Endothelial cell of umbilical vein (primary cell): ENCODE data around the gene CELA3A. TPM values are rescaled to one million over a fixed set of nuclear protein-coding genes. Genes with fewer than 3 reads are reported as not detected.
"Not testable (repeated sequence)": the region's sequence is repeated elsewhere in the genome, so short reads cannot be mapped to it uniquely, and the experiment has no call there.

Experiments
- BruUV-seq: library from RNA; stranded (reverse); fragments of 400-500 nt; replicated peaks from 2 replicates; lab custom pipeline; 2021; lab: Mats Ljungman, UMichigan
- CTCF ChIA-PET: fragments of 300-600, 350-600 bp; sonication (Branson Sonifier 250); formaldehyde crosslinking; loops from one replicate; lab custom pipeline; 2021; ENCODE audit warnings: antibody characterized with exemption, inconsistent platforms; lab: Charles Lee
- POLR2A ChIA-PET: fragments of 300-600, 350-600 bp; sonication (Branson Sonifier 250); formaldehyde crosslinking; loops from one replicate; lab custom pipeline; 2021; ENCODE audit warnings: antibody characterized with exemption, inconsistent platforms; lab: Charles Lee
- DNase-seq: peaks from one replicate; pipeline ENCODE4 v3.0.0-alpha.2; 2011; ENCODE audit warnings: low read depth, low spot score
- FAIRE-seq: peaks from 2 replicates; lab custom pipeline; 2011; peaks lifted over from hg19 to GRCh38; lab: Jason Lieb, UNC
- H2AFZ ChIP-seq: 2 replicates; pipeline ENCODE4 v1.6.0; 2012; ENCODE audit warnings: low read depth, low read length, control low read depth, inconsistent platforms
- H3K27ac ChIP-seq: 2 replicates; pipeline ENCODE4 v1.5.1; 2011; ENCODE audit warnings: low read depth, mild to moderate bottlenecking, control low read depth, low read length, moderate library complexity; ENCODE audit not compliant: insufficient read depth
- H3K27me3 ChIP-seq, 2 experiments: 2 replicates each; pipeline versions ENCODE4 v1.6.0 to v1.6.1; 2011; ENCODE audit warnings: low read length in 2 of 2, mixed read lengths in 1 of 2; ENCODE audit not compliant: control insufficient read depth in 2 of 2, insufficient read depth in 2 of 2
- H3K36me3 ChIP-seq, 2 experiments: 2 replicates in 1 of 2; 3 replicates in 1 of 2; pipeline ENCODE4 v1.5.1; 2011; ENCODE audit warnings: low read length in 2 of 2, mild to moderate bottlenecking in 1 of 2, moderate library complexity in 1 of 2; ENCODE audit not compliant: control insufficient read depth in 2 of 2, insufficient read depth in 2 of 2; ENCODE audit errors: extremely low read depth in 1 of 2
- H3K4me1 ChIP-seq: 3 replicates; pipeline ENCODE4 v1.5.1; 2011; ENCODE audit warnings: mild to moderate bottlenecking, low read length; ENCODE audit not compliant: control insufficient read depth, insufficient read depth; ENCODE audit errors: extremely low read depth
- H3K4me2 ChIP-seq: 2 replicates; pipeline ENCODE4 v1.6.1; 2011; ENCODE audit warnings: low read length, control low read depth, mixed read lengths; ENCODE audit not compliant: insufficient read depth
- H3K4me3 ChIP-seq, 3 experiments: fragments of 200-600 bp in 1 of 3; sonication (generic), shearing (Covaris generic) in 1 of 3; replicated peaks in 1 of 3; 2 replicates each; pipeline ENCODE4 v1.5.1; 2011 to 2016; ENCODE audit warnings: control low read depth in 3 of 3, low read length in 3 of 3, mild to moderate bottlenecking in 2 of 3, inconsistent platforms in 1 of 3, low read depth in 1 of 3, moderate library complexity in 1 of 3; ENCODE audit not compliant: insufficient read depth in 1 of 3
- H3K79me2 ChIP-seq: 2 replicates; pipeline ENCODE4 v1.6.0; 2012; ENCODE audit warnings: low read length, inconsistent platforms; ENCODE audit not compliant: control insufficient read depth, insufficient read depth
- H3K9ac ChIP-seq: replicated peaks from 2 replicates; pipeline ENCODE3; 2011; ENCODE audit warnings: low read length, control low read depth; ENCODE audit not compliant: insufficient read depth; ENCODE audit errors: extremely low read depth
- H3K9me1 ChIP-seq: replicated peaks from 3 replicates; pipeline ENCODE4 v1.6.0; 2011; ENCODE audit warnings: mild to moderate bottlenecking, low read length; ENCODE audit not compliant: control insufficient read depth, insufficient read depth; ENCODE audit errors: extremely low read depth
- H3K9me3 ChIP-seq: replicated peaks from 2 replicates; pipeline ENCODE4 v1.5.1; 2012; ENCODE audit warnings: low read length, inconsistent platforms; ENCODE audit not compliant: control insufficient read depth, insufficient read depth
- H4K20me1 ChIP-seq: replicated peaks from 2 replicates; pipeline ENCODE3; 2011; ENCODE audit warnings: mild to moderate bottlenecking, low read length; ENCODE audit not compliant: control insufficient read depth, insufficient read depth; ENCODE audit errors: extremely low read depth
- FOS ChIP-seq: IDR thresholded peaks from 2 replicates; pipeline ENCODE4 v1.6.1; 2011; ENCODE audit warnings: mild to moderate bottlenecking, low read length, moderate library complexity, borderline replicate concordance; ENCODE audit not compliant: insufficient read depth
- GATA2 ChIP-seq: IDR thresholded peaks from 2 replicates; pipeline ENCODE4 v1.7.0; 2011; ENCODE audit warnings: low read depth, mild to moderate bottlenecking, moderate library complexity, mixed read lengths, low read length; ENCODE audit not compliant: insufficient read length, insufficient read depth
- JUN ChIP-seq: IDR thresholded peaks from 2 replicates; pipeline ENCODE4 v1.6.1; 2011; ENCODE audit warnings: borderline replicate concordance, low read depth; ENCODE audit not compliant: insufficient read length, insufficient read depth
- POLR2AphosphoS5 ChIP-seq: IDR thresholded peaks from 2 replicates; pipeline ENCODE4 v1.6.1; 2012; ENCODE audit warnings: low read depth, mild to moderate bottlenecking, control low read depth, low read length, moderate library complexity; ENCODE audit not compliant: insufficient read depth
- dilution Hi-C: fragments of 300-500 bp; cut with MboI; formaldehyde crosslinking; loops from one replicate; pipeline ENCODE4 v1.15.0; 2019; ENCODE audit warnings: low sequenced_read_pairs; ENCODE audit not compliant: extremely low pct_ligation_motif_present
- intact Hi-C: fragments of 100-400 bp; cut with micrococcal nuclease; formaldehyde crosslinking; loops from one replicate; pipeline ENCODE4 v1.10.0; 2022
- polyA plus RNA-seq, 4 experiments: library from polyadenylated mRNA; depleted of rRNA in 3 of 4; stranded (reverse) in 3 of 4; unstranded in 1 of 4; fragments of >200 nt; gene quantifications; 2 replicates each; pipeline versions ENCODE4 v1.2.1 to v1.2.3, GENCODE V29; 2011 to 2012; ENCODE audit warnings: missing spikeins in 1 of 4
- total RNA-seq: library from RNA; stranded (reverse); gene quantifications from 2 replicates; pipeline ENCODE4 v1.2.3, GENCODE V29; 2021

The CELA3A gene
- total and polyA plus RNA-seq, 2 donors (not counting 3 experiments of a cell fraction or from before 2014, with no cell fraction given): not detected

DNA sequence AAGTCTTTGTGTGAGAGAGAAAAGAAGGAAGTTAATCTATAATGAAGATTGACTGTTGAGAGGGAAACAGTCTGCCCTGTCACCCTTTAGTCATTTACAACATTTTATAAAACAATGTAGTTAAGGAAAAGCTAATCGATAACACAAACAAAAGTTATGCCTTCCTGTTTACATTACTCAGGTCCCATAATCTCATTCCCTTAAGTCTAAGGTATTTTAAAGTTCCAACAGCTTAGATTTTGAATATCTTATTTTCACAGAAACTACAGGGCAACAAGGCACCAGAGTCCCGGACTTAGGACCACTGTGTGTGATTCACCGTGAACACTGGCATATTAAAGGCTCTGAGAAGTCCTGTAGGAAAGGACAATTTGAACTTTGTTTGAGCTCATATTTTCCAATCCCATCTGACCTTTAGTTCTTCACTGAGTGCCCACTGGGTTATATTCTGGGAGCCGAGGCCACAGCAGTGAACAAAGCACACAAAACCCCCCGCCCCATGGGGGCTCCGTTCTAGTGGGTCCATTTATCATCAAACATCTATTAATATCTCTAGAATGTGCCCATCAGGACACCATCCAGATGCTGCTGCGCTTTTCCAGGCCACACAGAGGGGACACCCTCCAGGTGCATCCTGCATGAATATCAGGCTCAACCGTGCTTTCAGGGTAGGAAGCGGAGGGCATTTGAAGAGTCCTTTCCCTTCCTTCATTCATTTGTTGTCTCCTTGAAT is 3.4 kb upstream of the CELA3A start:
- CTCF ChIA-PET: interaction anchor here (0.7 kb wide), 3 partner anchors 33 to 1301 kb away, joined by 3 read pairs; no protein-coding TSS in a partner anchor
- intact Hi-C loops: loop anchor here (1.0 to 2.0 kb wide), 2 partner anchors 25 to 59 kb away; no protein-coding TSS in a partner anchor
- H3K79me2 ChIP-seq, H3K27me3 ChIP-seq, H3K9me1 ChIP-seq, dilution Hi-C loops, H3K36me3 ChIP-seq, H3K9me3 ChIP-seq, H2AFZ ChIP-seq, H4K20me1 ChIP-seq, POLR2A ChIA-PET: not testable (repeated sequence)
- Histone ChIP-seq H3K9ac (peak overlapping the region; percentile 34), H3K4me2 (peak overlapping the region; percentile 16), H3K27ac (peak overlapping the region; percentile 95), H3K4me1 (peaks cover 32% of the 10 kb centered on the region), H3K4me3 (peak overlapping the region in 1 of 3 experiments; percentile 17)
- TF ChIP-seq POLR2AphosphoS5 (peak; percentile 20), GATA2 (peak; percentile 34), JUN (peak; percentile 39), FOS (peak; percentile 37)
- TSS peak; percentile 61 for BruUV-seq
- FAIRE-seq (peak; percentile 96), DNase-seq (peak; percentile 88)

DNA sequence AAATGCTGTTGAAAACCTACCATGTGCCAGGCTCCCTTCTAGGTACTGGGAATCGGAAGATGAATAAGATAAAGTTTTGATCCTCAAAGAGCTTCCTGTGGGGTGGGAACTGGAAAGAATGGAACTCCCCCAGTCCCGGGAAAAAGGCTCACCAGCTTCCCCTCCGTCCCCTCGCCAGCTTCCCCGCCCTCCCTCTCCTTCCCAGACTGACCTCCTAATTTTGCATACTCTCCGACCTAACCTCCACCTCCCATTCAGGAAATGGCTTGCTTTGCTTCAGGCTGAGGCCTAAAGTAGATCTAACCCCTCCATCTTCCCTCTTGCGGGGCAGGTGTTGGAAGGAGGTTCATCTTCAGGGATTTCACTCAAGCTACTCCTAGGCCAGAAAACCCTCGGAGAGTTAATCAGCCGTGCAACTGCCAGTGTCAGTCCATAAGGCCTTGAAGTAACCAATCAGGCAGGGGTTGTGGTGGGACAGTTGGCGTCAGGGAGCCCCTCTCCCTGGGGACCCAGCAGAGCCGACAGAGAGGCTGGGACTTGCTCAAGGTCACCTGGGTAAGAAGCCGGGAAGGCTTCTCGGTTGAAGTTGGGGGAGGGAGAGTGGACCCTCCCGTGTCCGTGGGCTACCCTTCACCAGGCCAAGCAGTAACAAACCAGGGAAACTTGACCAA is 2.7 kb upstream of the CELA3A start:
- H3K4me2 ChIP-seq: peak overlapping the region; percentile 10
- intact Hi-C loops: loop anchor here (1.0 to 2.0 kb wide), 2 partner anchors 25 to 60 kb away; no protein-coding TSS in a partner anchor
- H2AFZ ChIP-seq, dilution Hi-C loops, CTCF ChIA-PET, H3K9me3 ChIP-seq, BruUV-seq, H3K27me3 ChIP-seq, FAIRE-seq, POLR2A ChIA-PET, H3K36me3 ChIP-seq, H3K79me2 ChIP-seq, H3K9me1 ChIP-seq, H4K20me1 ChIP-seq: not testable (repeated sequence)
- peak overlapping the region in 1 of 3 experiments; percentile 17 for H3K4me3 ChIP-seq
- peak overlapping the region; percentile 95 for H3K27ac ChIP-seq
- TF ChIP-seq GATA2: peak; percentile 51
- peak; percentile 31 for DNase-seq
- peak overlapping the region; percentile 34 for H3K9ac ChIP-seq
- H3K4me1 ChIP-seq: peaks cover 32% of the 10 kb centered on the region

DNA sequence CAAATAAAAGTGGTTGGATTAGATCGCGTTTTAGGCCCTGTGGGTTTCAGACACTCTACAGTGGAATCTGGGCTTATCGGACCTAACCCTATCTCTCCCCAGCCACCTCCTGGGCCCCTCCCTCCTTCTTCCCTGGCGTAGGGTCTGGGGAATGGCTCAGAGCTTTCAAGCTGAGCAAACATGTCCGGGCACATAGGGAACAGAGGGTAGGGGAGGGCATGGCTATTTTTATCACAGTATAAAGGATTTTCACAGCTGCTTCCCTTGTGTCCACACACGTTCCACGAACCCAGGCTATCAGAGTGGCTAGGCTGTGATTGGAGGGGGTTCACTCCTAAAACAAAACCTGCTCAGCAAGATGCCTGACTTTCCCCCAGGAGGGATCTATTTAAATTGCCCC is 1.8 kb upstream of the CELA3A start:
- H2AFZ ChIP-seq, POLR2A ChIA-PET, H3K79me2 ChIP-seq, H3K4me2 ChIP-seq, H3K9ac ChIP-seq, H3K27me3 ChIP-seq, H3K9me1 ChIP-seq, H3K9me3 ChIP-seq, H4K20me1 ChIP-seq, H3K4me3 ChIP-seq, dilution Hi-C loops, H3K36me3 ChIP-seq, BruUV-seq, CTCF ChIA-PET: not testable (repeated sequence)
- intact Hi-C loops: loop anchor here (2.0 kb wide), 1 partner anchor 61 kb away; no protein-coding TSS in a partner anchor
- FAIRE-seq (peak; percentile 77), DNase-seq (peak; percentile 85)
- peak overlapping the region; percentile 63 for H3K27ac ChIP-seq
- H3K4me1 ChIP-seq: peaks cover 32% of the 10 kb centered on the region
